HCT116 (cell line): Measurements from ENCODE around the gene LSM4. TPM values are rescaled to one million over a fixed set of nuclear protein-coding genes. Genes with fewer than 3 reads are reported as not detected.

Source experiments
- ATAC-seq: fragments of 200-7000 bp; cut with Tn5 transposase; 2 replicates; pipeline ENCODE4 v1.9.1; 2020; ENCODE audit warnings: mild to moderate bottlenecking, moderate library complexity
- BruUV-seq: library from RNA; stranded (reverse); fragments of 400-500 nt; replicated peaks from 2 replicates; lab custom pipeline; 2021; lab: Mats Ljungman, UMichigan
- CTCF ChIA-PET: fragments of 300-600 bp; sonication (Branson Sonifier 250); formaldehyde crosslinking; loops from one replicate; lab custom pipeline; 2021; ENCODE audit warnings: antibody characterized with exemption; lab: Charles Lee
- POLR2A ChIA-PET: fragments of 300-600, 350-600 bp; sonication (Branson Sonifier 250); formaldehyde crosslinking; loops from one replicate; lab custom pipeline; 2021; ENCODE audit warnings: antibody characterized with exemption; lab: Charles Lee
- RAD21 ChIA-PET, 2 experiments: fragments of 300-600 bp; sonication (Branson Sonifier 250); formaldehyde crosslinking; loops; one replicate each; lab custom pipeline; 2023; ENCODE audit warnings: low total read pairs in 2 of 2; ENCODE audit not compliant: uncharacterized antibody in 2 of 2, unreplicated experiment in 2 of 2, low non-redundant PET in 1 of 2; lab: Charles Lee
- DNase-seq: peaks from one replicate; pipeline ENCODE4 v3.0.0-alpha.2; 2010; ENCODE audit warnings: low read depth, low spot score
- H2AFZ ChIP-seq: fragments of 200-600 bp; shearing (Covaris generic), sonication (generic); 2 replicates; pipeline ENCODE4 v1.6.1; 2017; ENCODE audit warnings: low read depth, mixed run types, mixed read lengths, antibody characterized with exemption, low read length; ENCODE audit not compliant: poor library complexity, severe bottlenecking
- H3K27ac ChIP-seq: 2 replicates; pipeline ENCODE4 v1.5.1; 2012; ENCODE audit warnings: low read depth, low read length
- H3K27me3 ChIP-seq: fragments of 200-600 bp; sonication (generic); 2 replicates; pipeline ENCODE4 v1.6.1; 2016; ENCODE audit warnings: mixed run types, low read length, mixed read lengths; ENCODE audit not compliant: insufficient read depth
- H3K36me3 ChIP-seq, 2 experiments: fragments of 200-500 bp in 1 of 2; fragments of 200-600 bp in 1 of 2; sonication (Bioruptor generic) in 1 of 2; sonication (generic) in 1 of 2; 2 replicates each; pipeline versions ENCODE4 v1.5.1 to v1.6.1; 2014 to 2016; ENCODE audit warnings: low read length in 2 of 2, inconsistent platforms in 1 of 2, mixed read lengths in 1 of 2, mixed run types in 1 of 2; ENCODE audit not compliant: insufficient read depth in 2 of 2, control insufficient read depth in 1 of 2
- H3K4me1 ChIP-seq, 2 experiments: fragments of 200-600 bp in 1 of 2; sonication (generic) in 1 of 2; 2 replicates each; pipeline versions ENCODE4 v1.5.1 to v1.6.1; 2012 to 2017; ENCODE audit warnings: low read length in 2 of 2, inconsistent platforms in 1 of 2, mild to moderate bottlenecking in 1 of 2, mixed read lengths in 1 of 2, mixed run types in 1 of 2, moderate library complexity in 1 of 2; ENCODE audit not compliant: insufficient read depth in 2 of 2, control insufficient read depth in 1 of 2
- H3K4me2 ChIP-seq: fragments of 200-600 bp; sonication (generic); 2 replicates; pipeline ENCODE4 v1.6.1; 2017; ENCODE audit warnings: mixed run types, low read length, mixed read lengths
- H3K4me3 ChIP-seq, 2 experiments: fragments of 200-600 bp in 1 of 2; sonication (generic) in 1 of 2; replicated peaks in 1 of 2; 2 replicates each; pipeline ENCODE4 v1.5.1; 2011 to 2016; ENCODE audit warnings: low read length in 2 of 2, control low read depth in 1 of 2, low read depth in 1 of 2, mild to moderate bottlenecking in 1 of 2, mixed read lengths in 1 of 2, mixed run types in 1 of 2
- H3K79me2 ChIP-seq: fragments of 200-600 bp; sonication (generic); 2 replicates; pipeline ENCODE4 v1.6.1; 2017; ENCODE audit warnings: mild to moderate bottlenecking, mixed run types, low read length, moderate library complexity, mixed read lengths; ENCODE audit not compliant: insufficient read depth
- H3K9ac ChIP-seq: fragments of 200-600 bp; sonication (generic); 2 replicates; pipeline ENCODE4 v1.6.1; 2016; ENCODE audit warnings: low read length, mixed read lengths
- H3K9me2 ChIP-seq: fragments of 200-600 bp; sonication (generic), shearing (Covaris generic); 2 replicates; pipeline ENCODE4 v1.6.1; 2017; ENCODE audit warnings: mixed run types, mild to moderate bottlenecking, moderate library complexity; ENCODE audit not compliant: insufficient read depth
- H3K9me3 ChIP-seq, 2 experiments: fragments of 200-500 bp in 1 of 2; fragments of 200-600 bp in 1 of 2; sonication (Bioruptor generic) in 1 of 2; sonication (generic) in 1 of 2; 2 replicates each; pipeline ENCODE4 v1.6.1; 2014 to 2017; ENCODE audit warnings: low read length in 2 of 2, mixed read lengths in 2 of 2, inconsistent platforms in 1 of 2, low read depth in 1 of 2, mild to moderate bottlenecking in 1 of 2, mixed run types in 1 of 2, moderate library complexity in 1 of 2; ENCODE audit not compliant: control insufficient read depth in 1 of 2, insufficient read depth in 1 of 2
- H4K20me1 ChIP-seq: fragments of 200-600 bp; sonication (generic), shearing (Covaris generic); 2 replicates; pipeline ENCODE4 v1.6.1; 2017; ENCODE audit warnings: mixed run types, mild to moderate bottlenecking, moderate library complexity; ENCODE audit not compliant: insufficient read depth
- CEBPB ChIP-seq: IDR thresholded peaks from 2 replicates; pipeline ENCODE4 v1.6.1; 2012; ENCODE audit warnings: low read depth
- MAX ChIP-seq: IDR thresholded peaks from 2 replicates; pipeline ENCODE4 v1.6.1; 2012
- POLR2AphosphoS5 ChIP-seq: IDR thresholded peaks from 2 replicates; pipeline ENCODE4 v1.6.1; 2011; ENCODE audit warnings: mild to moderate bottlenecking, low read depth, low read length, moderate library complexity
- SP1 ChIP-seq: IDR thresholded peaks from 2 replicates; pipeline ENCODE4 v1.6.1; 2012; ENCODE audit warnings: low read depth
- YY1 ChIP-seq: IDR thresholded peaks from 2 replicates; pipeline ENCODE4 v1.6.1; 2011; ENCODE audit warnings: low read length, low read depth, moderate library complexity, mild to moderate bottlenecking; ENCODE audit not compliant: insufficient replicate concordance; ENCODE audit errors: extremely low read depth
- intact Hi-C: fragments of 100-400 bp; cut with micrococcal nuclease; formaldehyde crosslinking; loops from 2 replicates; pipeline ENCODE4 v1.10.0; 2022
- total RNA-seq: library from RNA; stranded (reverse); gene quantifications from one replicate; pipeline ENCODE4 v1.2.1, GENCODE V29; 2021; ENCODE audit not compliant: unreplicated experiment
- TF ChIP-seq, protein P1 (sequence below): IDR thresholded peaks from 2 replicates; pipeline ENCODE4 v1.6.1; 2011; ENCODE audit warnings: mild to moderate bottlenecking, low read length, moderate library complexity; ENCODE audit not compliant: insufficient replicate concordance; ENCODE audit errors: extremely low read depth
- TF ChIP-seq, protein P2 (sequence below), 3 experiments: fragments of 200-600 bp in 1 of 3; sonication (generic) in 1 of 3; IDR thresholded peaks in 2 of 3; conservative IDR thresholded peaks in 1 of 3; 2 replicates each; pipeline ENCODE4 v1.5.1; 2012 to 2017; ENCODE audit warnings: low read depth in 2 of 3, low read length in 2 of 3, antibody characterized with exemption in 1 of 3, borderline replicate concordance in 1 of 3, control low read depth in 1 of 3, mild to moderate bottlenecking in 1 of 3, mixed read lengths in 1 of 3, mixed run types in 1 of 3, moderate library complexity in 1 of 3; ENCODE audit not compliant: insufficient read depth in 1 of 3

Gene LSM4
- total RNA-seq, 1 experiment from 2014 or later: 400 TPM

GRCh38 chr19:18292810-18293641, 29.9 kb downstream of the LSM4 start:
- Histone ChIP-seq H3K36me3 (no peaks in the 10 kb centered on the region), H4K20me1 (no peaks in the 10 kb centered on the region), H3K79me2 (no peaks in the 10 kb centered on the region), H3K9ac (peak overlapping the region; percentile 86), H3K9me2 (no peaks in the 10 kb centered on the region), H3K27ac (peak overlapping the region; percentile 94), H3K4me1 (peaks cover 28 to 64% of the 10 kb centered on the region in 2 experiments), H3K27me3 (no peaks in the 10 kb centered on the region), H3K9me3 (no peaks in the 10 kb centered on the region), H3K4me2 (peak overlapping the region; percentile 98), H2AFZ (no peak overlapping the region), H3K4me3 (peak overlapping the region; percentile 49 to 74)
- no TSS peak for BruUV-seq
- ChIA-PET POLR2A (interaction anchor here (0.6 to 4.4 kb wide), 14 partner anchors 9 to 644 kb away, joined by 3 to 138 read pairs (median 4); partner anchors contain the start of genes GDF15, JUND and LSM4), RAD21 (interaction anchor here (0.6 to 1.5 kb wide), 7 partner anchors 9 to 87 kb away, joined by 3 to 10 read pairs (median 5); partner anchors contain the start of genes IQCN (in 1 of the 2) and JUND (in 1 of the 2)), CTCF (interaction anchor here (0.8 to 3.1 kb wide), 5 partner anchors 10 to 36 kb away, joined by 4 to 28 read pairs (median 7); partner anchors contain the start of genes IQCN and JUND)
- peak; percentile 73 for DNase-seq
- intact Hi-C loops: no loop called here
- ATAC-seq: peak; percentile 70
- TF ChIP-seq, protein P1, sequence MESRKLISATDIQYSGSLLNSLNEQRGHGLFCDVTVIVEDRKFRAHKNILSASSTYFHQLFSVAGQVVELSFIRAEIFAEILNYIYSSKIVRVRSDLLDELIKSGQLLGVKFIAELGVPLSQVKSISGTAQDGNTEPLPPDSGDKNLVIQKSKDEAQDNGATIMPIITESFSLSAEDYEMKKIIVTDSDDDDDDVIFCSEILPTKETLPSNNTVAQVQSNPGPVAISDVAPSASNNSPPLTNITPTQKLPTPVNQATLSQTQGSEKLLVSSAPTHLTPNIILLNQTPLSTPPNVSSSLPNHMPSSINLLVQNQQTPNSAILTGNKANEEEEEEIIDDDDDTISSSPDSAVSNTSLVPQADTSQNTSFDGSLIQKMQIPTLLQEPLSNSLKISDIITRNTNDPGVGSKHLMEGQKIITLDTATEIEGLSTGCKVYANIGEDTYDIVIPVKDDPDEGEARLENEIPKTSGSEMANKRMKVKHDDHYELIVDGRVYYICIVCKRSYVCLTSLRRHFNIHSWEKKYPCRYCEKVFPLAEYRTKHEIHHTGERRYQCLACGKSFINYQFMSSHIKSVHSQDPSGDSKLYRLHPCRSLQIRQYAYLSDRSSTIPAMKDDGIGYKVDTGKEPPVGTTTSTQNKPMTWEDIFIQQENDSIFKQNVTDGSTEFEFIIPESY: no peak
- TF ChIP-seq CEBPB: no peak
- TF ChIP-seq, protein P2, sequence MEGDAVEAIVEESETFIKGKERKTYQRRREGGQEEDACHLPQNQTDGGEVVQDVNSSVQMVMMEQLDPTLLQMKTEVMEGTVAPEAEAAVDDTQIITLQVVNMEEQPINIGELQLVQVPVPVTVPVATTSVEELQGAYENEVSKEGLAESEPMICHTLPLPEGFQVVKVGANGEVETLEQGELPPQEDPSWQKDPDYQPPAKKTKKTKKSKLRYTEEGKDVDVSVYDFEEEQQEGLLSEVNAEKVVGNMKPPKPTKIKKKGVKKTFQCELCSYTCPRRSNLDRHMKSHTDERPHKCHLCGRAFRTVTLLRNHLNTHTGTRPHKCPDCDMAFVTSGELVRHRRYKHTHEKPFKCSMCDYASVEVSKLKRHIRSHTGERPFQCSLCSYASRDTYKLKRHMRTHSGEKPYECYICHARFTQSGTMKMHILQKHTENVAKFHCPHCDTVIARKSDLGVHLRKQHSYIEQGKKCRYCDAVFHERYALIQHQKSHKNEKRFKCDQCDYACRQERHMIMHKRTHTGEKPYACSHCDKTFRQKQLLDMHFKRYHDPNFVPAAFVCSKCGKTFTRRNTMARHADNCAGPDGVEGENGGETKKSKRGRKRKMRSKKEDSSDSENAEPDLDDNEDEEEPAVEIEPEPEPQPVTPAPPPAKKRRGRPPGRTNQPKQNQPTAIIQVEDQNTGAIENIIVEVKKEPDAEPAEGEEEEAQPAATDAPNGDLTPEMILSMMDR (IDR thresholded peaks at IDR 0.05 in 2 of 3, conservative IDR thresholded peaks at IDR 0.05 in 1 of 3; ENCODE audit: borderline replicate concordance in 1 of 3, insufficient read depth in 1 of 3, low read depth in 2 of 3, low read length in 2 of 3): 0 out of 6 replicates have a peak, but pooled peaks of 1 of the 3 experiments have one; percentile 16
- peak; percentile 50 for TF ChIP-seq SP1
- peak; percentile 64 for TF ChIP-seq POLR2AphosphoS5
- peak; percentile 55 for TF ChIP-seq MAX
- peak; percentile 14 for TF ChIP-seq YY1
- TF ChIP-seq, all 23 proteins: peak for 5
